GM12878 (cell line): ENCODE data around the gene MYL11. TPM values are rescaled to one million over a fixed set of nuclear protein-coding genes. Genes with fewer than 3 reads are reported as not detected.

ENCODE experiments used
- ATAC-seq: fragments of 200-7000 bp; cut with Tn5 transposase; 3 replicates; pipeline ENCODE4 v1.9.1; 2020; ENCODE audit warnings: mild to moderate bottlenecking, moderate library complexity
- BruUV-seq: library from RNA; stranded (reverse); fragments of 400-500 nt; replicated peaks from 2 replicates; lab custom pipeline; 2021; lab: Mats Ljungman, UMichigan
- CTCF ChIA-PET: fragments of 300-600 bp; sonication (Branson Sonifier 250); formaldehyde crosslinking; extraction: SDS; loops from one replicate; lab custom pipeline; 2021; ENCODE audit warnings: inconsistent platforms; lab: Yijun Ruan, JAX
- POLR2A ChIA-PET: fragments of 350-600 bp; formaldehyde crosslinking; extraction: SDS; loops from one replicate; lab custom pipeline; 2021; ENCODE audit warnings: inconsistent platforms; lab: Charles Lee
- RAD21 ChIA-PET: fragments of 300-600 bp; sonication (Branson Sonifier 250); formaldehyde crosslinking; loops from one replicate; lab custom pipeline; 2023; ENCODE audit warnings: antibody characterized with exemption; ENCODE audit not compliant: unreplicated experiment; lab: Charles Lee
- SMC1A ChIA-PET: fragments of 300-600 bp; sonication (Branson Sonifier 250); formaldehyde crosslinking; loops from one replicate; lab custom pipeline; 2023; ENCODE audit not compliant: unreplicated experiment, uncharacterized antibody; lab: Charles Lee
- DNase-seq: peaks from one replicate; pipeline ENCODE4 v3.0.0-alpha.2; 2011; ENCODE audit warnings: low read depth, low spot score
- FAIRE-seq: peaks from 3 replicates; lab custom pipeline; 2011; peaks lifted over from hg19 to GRCh38; lab: Jason Lieb, UNC
- H2AFZ ChIP-seq: 2 replicates; pipeline ENCODE4 v1.6.0; 2011; ENCODE audit warnings: low read depth, low read length, control low read depth; ENCODE audit not compliant: control insufficient read depth
- H3K27ac ChIP-seq: 2 replicates; pipeline ENCODE4 v1.5.1; 2011; ENCODE audit warnings: control low read depth; ENCODE audit not compliant: control insufficient read depth, insufficient read depth
- H3K27me3 ChIP-seq, 2 experiments: replicated peaks in 1 of 2; 2 replicates each; pipeline versions ENCODE4 v1.6.0 to v1.6.1; 2011; ENCODE audit warnings: low read length in 1 of 2; ENCODE audit not compliant: control insufficient read depth in 2 of 2, insufficient read depth in 2 of 2
- H3K36me3 ChIP-seq, 2 experiments: 2 replicates each; pipeline ENCODE4 v1.5.1; 2011; ENCODE audit warnings: low read length in 1 of 2; ENCODE audit not compliant: control insufficient read depth in 2 of 2, insufficient read depth in 2 of 2
- H3K4me1 ChIP-seq: 2 replicates; pipeline ENCODE4 v1.6.1; 2011; ENCODE audit warnings: mild to moderate bottlenecking, low read length, moderate library complexity, mixed read lengths; ENCODE audit not compliant: control insufficient read depth, insufficient read depth
- H3K4me2 ChIP-seq: 2 replicates; pipeline ENCODE4 v1.6.0; 2011; ENCODE audit warnings: control low read depth; ENCODE audit not compliant: control insufficient read depth, insufficient read depth
- H3K4me3 ChIP-seq: fragments of 200-600 bp; sonication (generic); 2 replicates; pipeline ENCODE4 v1.5.1; 2016
- H3K79me2 ChIP-seq: 2 replicates; pipeline ENCODE4 v1.6.0; 2011; ENCODE audit warnings: low read length; ENCODE audit not compliant: control insufficient read depth, insufficient read depth
- H3K9ac ChIP-seq: 2 replicates; pipeline ENCODE4 v1.8.0; 2011; ENCODE audit warnings: low read length, control low read depth, mixed read lengths; ENCODE audit not compliant: control insufficient read depth, insufficient read depth
- H3K9me3 ChIP-seq: replicated peaks from 3 replicates; pipeline ENCODE4 v1.5.1; 2011; ENCODE audit warnings: mild to moderate bottlenecking, low read length; ENCODE audit not compliant: control insufficient read depth, insufficient read depth
- H4K20me1 ChIP-seq: 2 replicates; pipeline ENCODE4 v1.6.0; 2011; ENCODE audit not compliant: control insufficient read depth, insufficient read depth
- BMI1 ChIP-seq: fragments of 450-650 bp; IDR thresholded peaks from 2 replicates; pipeline ENCODE4 v1.6.1; 2016; ENCODE audit warnings: mild to moderate bottlenecking, moderate library complexity, borderline replicate concordance
- CHD1 ChIP-seq: IDR thresholded peaks from 2 replicates; pipeline ENCODE4 v1.6.1; 2012; ENCODE audit warnings: low read depth, low read length, improper control_type of control experiment
- HCFC1 ChIP-seq: fragments of 150-350 bp; IDR thresholded peaks from 2 replicates; pipeline ENCODE4 v1.6.1; 2014; ENCODE audit warnings: low read length
- HDGF ChIP-seq: fragments of 450-650 bp; IDR thresholded peaks from 2 replicates; pipeline ENCODE4 v1.6.1; 2016; ENCODE audit warnings: antibody characterized with exemption
- KLF5 ChIP-seq: fragments of 450-650 bp; IDR thresholded peaks from 2 replicates; pipeline ENCODE4 v1.6.1; 2014; ENCODE audit warnings: mild to moderate bottlenecking; ENCODE audit not compliant: partially characterized antibody
- POLR2AphosphoS5 ChIP-seq: IDR thresholded peaks from 2 replicates; pipeline ENCODE4 v1.6.1; 2011; ENCODE audit warnings: mild to moderate bottlenecking, low read length, inconsistent platforms
- RCOR1 ChIP-seq: conservative IDR thresholded peaks from 2 replicates; pipeline ENCODE4 v1.6.1; 2012; ENCODE audit warnings: low read depth, low read length, improper control_type of control experiment
- SP1 ChIP-seq: IDR thresholded peaks from one replicate; pipeline ENCODE4 v1.6.1; 2011; ENCODE audit warnings: low read depth, low read length
- STAT1 ChIP-seq: fragments of 450-650 bp; conservative IDR thresholded peaks from 2 replicates; pipeline ENCODE4 v1.6.1; 2014; ENCODE audit warnings: antibody characterized with exemption, mild to moderate bottlenecking
- TAF1 ChIP-seq: IDR thresholded peaks from 2 replicates; pipeline ENCODE4 v1.6.1; 2011; ENCODE audit warnings: mild to moderate bottlenecking, low read depth, low read length, borderline replicate concordance
- WGBS: methylation state at CpG from one replicate; pipeline ENCODE4 v1.1.6; 2016; ENCODE audit warnings: low lambda C conversion rate; ENCODE audit not compliant: insufficient replicate concordance, insufficient coverage; ENCODE audit errors: missing lambda C conversion rate; 5-methylcytosine and 5-hydroxymethylcytosine counted together
- in situ Hi-C: fragments of 300-500 bp; cut with MboI; formaldehyde crosslinking; loops from 9 replicates; pipeline ENCODE4 v1.14.3; 2018; ENCODE audit warnings: mixed read lengths
- intact Hi-C: fragments of 100-400 bp; cut with micrococcal nuclease; formaldehyde crosslinking; loops from one replicate; pipeline ENCODE4 v1.14.2; 2022; ENCODE audit not compliant: unreplicated experiment
- polyA plus RNA-seq, 11 experiments: library from polyadenylated mRNA; depleted of rRNA in 4 of 11; unstranded in 6 of 11; stranded (reverse) in 5 of 11; fragments of >200 nt; fragmentation: Nextera tagmentation in 4 of 11; fragmentation: Illumina TruSeq in 1 of 11; extraction: Ambion mirVana in 4 of 11; extraction: Trizol in 1 of 11; gene quantifications; 1 replicate in 1 of 11; 2 replicates in 10 of 11; pipeline versions ENCODE4 v1.2.1 to v1.2.3, GENCODE V29; 2011 to 2016; ENCODE audit warnings: inconsistent platforms in 2 of 11, missing spikeins in 2 of 11, low read depth in 1 of 11
- total RNA-seq, 4 experiments: library from RNA; depleted of rRNA in 3 of 4; stranded (reverse); fragments of >200 nt in 3 of 4; fragmentation: Illumina TruSeq in 1 of 4; extraction: Trizol in 1 of 4; gene quantifications; 2 replicates each; pipeline versions ENCODE4 v1.2.1 to v1.2.3, GENCODE V29; 2013 to 2021
- TF ChIP-seq, protein P1 (sequence below), 3 experiments: IDR thresholded peaks in 2 of 3; conservative IDR thresholded peaks in 1 of 3; 2 replicates each; pipeline ENCODE4 v1.5.1; 2011; ENCODE audit warnings: low read depth in 3 of 3, low read length in 3 of 3, mild to moderate bottlenecking in 3 of 3, control low read depth in 2 of 3, moderate library complexity in 2 of 3, inconsistent platforms in 1 of 3, mixed read lengths in 1 of 3; ENCODE audit not compliant: control insufficient read depth in 2 of 3, insufficient read depth in 1 of 3; ENCODE audit errors: extremely low read depth in 1 of 3

Gene MYL11
- total and polyA plus RNA-seq, 10 of the 15 experiments (the other 5 are each of a cell fraction or from before 2014, with no cell fraction given): 0.19 to 1.2 (median 0.61) TPM; not detected in 5

DNA sequence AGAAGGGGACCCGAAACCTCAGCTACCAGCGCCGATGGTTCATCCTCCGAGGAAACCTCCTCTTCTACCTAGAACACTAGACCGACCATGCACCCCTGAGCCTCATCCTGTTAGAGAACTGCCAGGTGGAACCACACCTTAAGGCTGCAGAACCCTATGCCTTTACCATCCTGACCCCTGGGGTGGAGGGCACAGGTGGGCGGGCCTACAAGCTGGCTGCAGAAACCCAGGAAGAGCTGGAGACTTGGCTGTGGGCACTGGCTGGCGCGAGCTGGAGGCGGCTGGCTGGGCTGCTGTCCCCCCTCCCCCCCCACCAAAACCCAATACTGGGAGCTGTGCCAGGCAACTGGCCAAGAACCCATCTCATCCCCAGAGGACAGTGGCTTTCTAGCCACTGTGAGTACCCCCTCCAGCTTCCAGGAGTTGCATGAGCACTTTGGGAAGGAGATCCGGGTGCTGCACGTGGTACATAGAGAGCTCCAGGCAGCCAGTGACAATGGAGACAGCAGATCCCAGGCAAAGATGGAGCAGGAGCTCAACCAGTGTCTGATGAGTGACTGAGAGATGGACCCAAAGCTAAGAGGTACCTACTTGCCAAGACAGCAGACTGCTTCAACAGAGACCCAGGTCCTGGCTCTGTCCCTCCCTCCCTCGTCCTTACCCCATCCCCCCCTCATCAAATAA, 18.1 kb upstream of the MYL11 start (continued):
- TF ChIP-seq, protein P1, sequence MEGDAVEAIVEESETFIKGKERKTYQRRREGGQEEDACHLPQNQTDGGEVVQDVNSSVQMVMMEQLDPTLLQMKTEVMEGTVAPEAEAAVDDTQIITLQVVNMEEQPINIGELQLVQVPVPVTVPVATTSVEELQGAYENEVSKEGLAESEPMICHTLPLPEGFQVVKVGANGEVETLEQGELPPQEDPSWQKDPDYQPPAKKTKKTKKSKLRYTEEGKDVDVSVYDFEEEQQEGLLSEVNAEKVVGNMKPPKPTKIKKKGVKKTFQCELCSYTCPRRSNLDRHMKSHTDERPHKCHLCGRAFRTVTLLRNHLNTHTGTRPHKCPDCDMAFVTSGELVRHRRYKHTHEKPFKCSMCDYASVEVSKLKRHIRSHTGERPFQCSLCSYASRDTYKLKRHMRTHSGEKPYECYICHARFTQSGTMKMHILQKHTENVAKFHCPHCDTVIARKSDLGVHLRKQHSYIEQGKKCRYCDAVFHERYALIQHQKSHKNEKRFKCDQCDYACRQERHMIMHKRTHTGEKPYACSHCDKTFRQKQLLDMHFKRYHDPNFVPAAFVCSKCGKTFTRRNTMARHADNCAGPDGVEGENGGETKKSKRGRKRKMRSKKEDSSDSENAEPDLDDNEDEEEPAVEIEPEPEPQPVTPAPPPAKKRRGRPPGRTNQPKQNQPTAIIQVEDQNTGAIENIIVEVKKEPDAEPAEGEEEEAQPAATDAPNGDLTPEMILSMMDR (IDR thresholded peaks at IDR 0.05 in 2 of 3, conservative IDR thresholded peaks at IDR 0.05 in 1 of 3; ENCODE audit: control insufficient read depth in 2 of 3, extremely low read depth in 1 of 3, insufficient read depth in 1 of 3, low read depth in 3 of 3, low read length in 3 of 3): no peak
- TF ChIP-seq HCFC1 (no peak), STAT1 (no peak), BMI1 (no peak), HDGF (no peak), SP1 (no peak), CHD1 (no peak), POLR2AphosphoS5 (no peak), TAF1 (no peak), KLF5 (no peak)

DNA sequence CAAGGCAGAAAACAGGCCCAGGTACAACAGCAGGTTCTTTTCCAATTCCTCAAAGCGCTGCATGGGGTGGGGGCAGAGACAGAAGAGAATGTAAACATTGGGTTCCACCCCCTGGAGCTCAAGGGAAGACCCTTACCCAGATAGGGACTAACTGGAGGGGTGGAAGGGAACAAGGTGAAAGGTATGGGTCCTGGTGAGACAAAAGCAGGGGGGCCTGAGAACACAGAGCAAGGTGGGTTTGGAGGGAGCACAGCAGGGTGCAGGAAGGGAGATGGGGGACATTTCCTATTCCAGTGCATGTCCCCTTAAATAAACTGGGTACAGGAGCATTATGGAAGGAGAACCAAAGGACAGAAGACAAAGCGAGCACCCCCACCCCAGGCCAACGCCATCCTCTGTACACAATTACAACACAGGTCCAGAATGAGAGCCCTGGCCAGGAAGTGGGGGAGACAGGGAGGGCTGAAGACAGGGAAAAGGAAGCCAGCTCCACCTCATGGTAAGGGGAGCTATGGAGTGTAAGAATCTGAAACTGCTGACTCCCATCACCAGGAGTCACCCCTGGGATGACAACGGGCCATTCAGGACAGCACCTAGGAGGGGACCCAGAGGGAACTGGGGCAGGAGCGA, 17.4 kb upstream of the MYL11 start:
- H3K4me1 ChIP-seq: peaks cover 16% of the 10 kb centered on the region
- no peak overlapping the region for H2AFZ ChIP-seq
- H3K4me3 ChIP-seq: no peak overlapping the region
- no peaks in the 10 kb centered on the region for H3K9me3 ChIP-seq
- no peak for DNase-seq
- no peak overlapping the region for H3K27ac ChIP-seq
- SMC1A ChIA-PET: interaction anchor here (0.7 to 1.7 kb wide), 5 partner anchors 9 to 265 kb away, joined by 3 to 4 read pairs (median 4); partner anchors contain the start of gene TBX6
- no TSS peak for BruUV-seq
- peaks cover 4% of the 10 kb centered on the region; the same call in 1 of the 2 replicates for H4K20me1 ChIP-seq
- in situ Hi-C loops (no loop called here), intact Hi-C loops (loop anchor here (10.0 kb wide), 1 partner anchor 262 kb away; the partner anchor contains the start of genes TBX6 and YPEL3)
- no peak overlapping the region for H3K9ac ChIP-seq
- 90% methylated on average over 5 of the region's 5 CpGs for WGBS
- CTCF ChIA-PET: interaction anchor here (1.1 kb wide), 1 partner anchor 12 kb away, joined by 4 read pairs; no protein-coding TSS in a partner anchor
- H3K79me2 ChIP-seq: peaks cover 18% of the 10 kb centered on the region
- RAD21 ChIA-PET: interaction anchor here (0.6 to 4.3 kb wide), 5 partner anchors 9 to 214 kb away, joined by 3 to 33 read pairs (median 4); partner anchors contain the start of gene TBC1D10B
- POLR2A ChIA-PET: interaction anchor here (0.6 to 3.8 kb wide), 7 partner anchors 8 to 171 kb away, joined by 3 to 21 read pairs (median 6); partner anchors contain the start of genes TBC1D10B and ZNF771
- no peak overlapping the region for H3K4me2 ChIP-seq
- no peaks in the 10 kb centered on the region for H3K27me3 ChIP-seq
- peaks cover 4 to 20% of the 10 kb centered on the region in 2 experiments for H3K36me3 ChIP-seq
- no peak for ATAC-seq
- no peak for FAIRE-seq
- no peak for TF ChIP-seq RCOR1
- TF ChIP-seq, all 136 proteins: peak for 0
